HG03097 (cell line): ENCODE measurements around the gene GNG2.
A peak's percentile ranks its signal among the peaks of the same experiment; 100 is the strongest.

Experiments
- ATAC-seq: cut with Tn5 transposase; IDR thresholded peaks from one replicate; pipeline ENCODE4 v1.9.1; 2021; ENCODE audit not compliant: unreplicated experiment, low FRiP score

The GNG2 gene

GRCh38 chr14:51860164-51860824, at the start of gene GNG2:
GNG2 (plus strand) TSS chr14:51860612; CDS start chr14:51950679, 90,067 bp downstream.
- ATAC-seq = peak; percentile 84

GRCh38 chr14:51811706-51812105, 48.7 kb upstream of the GNG2 start:
- ATAC-seq = no peak

GRCh38 chr14:51816031-51816430, 44.4 kb upstream of the GNG2 start:
- no peak for ATAC-seq

GRCh38 chr14:51817326-51817725, 43.1 kb upstream of the GNG2 start:
- ATAC-seq = no peak

DNA sequence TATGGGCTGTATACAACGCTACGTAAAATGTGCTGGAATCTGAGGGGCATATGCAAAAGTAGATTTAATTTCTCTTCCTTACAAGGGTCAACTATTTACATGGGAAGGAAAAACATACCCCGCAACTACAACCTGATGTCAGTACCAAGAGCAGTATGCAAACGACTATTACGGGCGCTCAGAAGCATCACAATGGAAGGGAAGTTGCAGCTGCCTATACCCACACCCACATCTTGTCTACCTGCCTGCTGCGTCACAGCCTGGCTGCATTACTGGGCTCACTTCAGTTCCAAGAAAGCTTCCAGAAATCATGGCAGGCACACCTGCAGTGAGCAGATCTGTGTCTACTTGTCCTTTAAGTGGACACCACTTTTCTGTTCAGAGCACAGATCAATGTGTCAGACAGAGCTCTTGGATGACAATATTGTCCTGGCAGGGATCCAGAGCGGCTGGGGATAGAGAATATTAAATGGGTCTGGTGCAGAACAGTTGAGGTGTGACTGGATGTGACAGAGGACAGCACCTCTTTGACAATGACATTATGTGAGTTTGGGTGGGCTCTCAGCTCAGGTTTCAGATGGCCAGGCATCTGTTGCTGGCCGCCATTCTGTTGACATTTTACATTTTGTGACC, 41.5 kb upstream of the GNG2 start:
- no peak for ATAC-seq

DNA sequence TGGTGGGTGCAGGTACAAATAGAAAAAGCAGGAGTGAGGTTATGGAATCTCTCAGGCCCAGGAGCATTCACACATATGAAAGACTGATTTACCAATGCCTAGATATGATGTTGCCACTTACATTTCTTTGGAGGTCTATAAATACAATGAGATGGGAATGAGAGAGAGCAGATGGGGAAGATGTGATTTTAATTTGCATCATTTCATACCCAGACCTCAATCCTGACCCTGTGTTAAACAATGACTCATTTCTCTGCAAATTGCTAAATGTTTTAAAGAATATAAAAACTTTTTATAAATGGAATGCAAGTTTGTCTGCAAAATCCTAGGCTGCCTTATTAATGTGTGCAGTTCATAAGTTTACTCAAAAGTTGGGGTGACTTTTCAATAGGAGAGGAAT, 38.6 kb upstream of the GNG2 start:
- ATAC-seq = no peak

- no peak for ATAC-seq
Observed at GRCh38 chr14:51822499-51822898, 37.9 kb upstream of the GNG2 start.

GRCh38 chr14:51823706-51824105, 36.7 kb upstream of the GNG2 start:
- no peak for ATAC-seq

GRCh38 chr14:51824191-51824590, 36.2 kb upstream of the GNG2 start:
- no peak for ATAC-seq

DNA sequence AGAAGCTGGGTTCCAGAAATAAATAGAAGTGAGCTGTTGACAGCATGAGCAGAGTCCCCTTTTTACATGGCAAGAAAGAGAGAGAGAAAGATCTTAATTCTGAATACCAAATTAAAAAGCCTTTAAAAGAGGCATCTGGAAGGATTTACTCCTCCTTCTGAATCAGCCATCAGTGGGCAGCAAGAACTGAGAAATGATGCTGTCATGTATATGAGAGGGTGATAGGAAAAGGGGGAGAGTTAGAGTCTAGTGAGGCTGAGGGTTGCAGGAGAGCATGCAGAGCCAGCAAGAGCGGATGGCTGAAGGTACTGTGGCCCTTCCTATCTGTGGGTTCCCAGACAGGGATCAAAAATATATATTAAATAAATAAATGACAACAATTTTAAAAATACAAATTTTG, 34.5 kb upstream of the GNG2 start:
- no peak for ATAC-seq

- ATAC-seq = peak; percentile 94
Observed at GRCh38 chr14:51828017-51828797, 32.2 kb upstream of the GNG2 start.

DNA sequence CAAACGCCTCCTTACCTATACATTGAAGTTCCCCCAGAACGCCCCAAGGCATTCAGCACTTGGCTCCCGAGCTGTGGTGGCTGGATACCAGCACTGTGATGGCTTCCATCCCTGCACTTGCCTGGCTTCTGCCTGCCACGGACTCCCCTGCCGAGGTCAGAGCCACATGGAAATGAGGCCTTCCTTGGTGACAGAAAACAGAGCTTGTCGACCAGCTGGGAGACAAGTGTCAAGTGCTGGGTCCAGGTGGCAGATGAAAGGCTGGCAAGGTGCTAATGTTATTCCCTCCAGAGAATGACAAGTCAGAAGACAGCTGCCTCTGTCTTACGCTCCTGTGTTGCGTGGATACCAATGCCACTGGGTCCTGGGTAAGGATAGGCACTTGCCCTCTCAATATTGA, 26.2 kb upstream of the GNG2 start:
- ATAC-seq = no peak

- no peak for ATAC-seq
Observed at GRCh38 chr14:51836417-51836816, 24.0 kb upstream of the GNG2 start.

DNA sequence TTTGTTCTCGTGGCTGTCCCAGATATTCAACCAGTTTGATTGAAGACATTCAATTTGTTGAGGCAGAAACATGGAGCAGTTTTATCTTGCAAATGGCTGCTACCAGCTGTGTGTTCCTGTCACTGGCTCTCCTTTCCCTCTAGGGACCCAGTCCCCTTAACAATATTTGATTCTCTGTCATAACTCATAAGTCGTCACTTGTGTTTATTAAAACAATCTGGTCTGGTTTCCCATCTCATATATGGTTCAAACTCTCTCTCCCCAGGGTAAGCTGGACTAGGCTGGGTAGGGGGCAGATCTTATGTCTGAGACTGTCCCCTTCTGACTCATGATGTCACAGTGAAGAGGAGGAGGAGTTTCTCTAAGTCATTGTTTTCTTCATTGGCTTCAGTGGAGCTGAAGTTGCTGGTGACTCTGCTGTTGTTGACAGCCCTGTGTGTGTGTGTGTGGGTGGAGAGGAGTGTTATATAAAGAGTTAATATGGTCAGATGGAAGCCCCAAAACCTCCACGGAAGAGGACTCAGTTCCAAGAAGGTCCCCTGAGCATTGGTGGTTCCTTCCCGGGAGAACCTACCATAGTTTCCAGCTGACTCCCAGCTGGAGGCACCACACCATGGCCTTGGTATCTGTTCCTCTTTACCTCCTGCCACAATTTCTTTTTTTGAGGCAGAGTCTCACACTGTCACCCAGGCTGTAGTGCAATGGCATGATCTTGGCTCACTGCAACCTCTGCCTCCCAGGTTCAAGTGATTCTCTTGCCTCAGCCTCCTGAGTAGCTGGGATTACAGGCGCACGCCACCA, 16.1 kb upstream of the GNG2 start:
- peak; percentile 30 for ATAC-seq

GRCh38 chr14:51845811-51846210, 14.6 kb upstream of the GNG2 start:
- ATAC-seq = no peak

GRCh38 chr14:51846631-51847488, 13.6 kb upstream of the GNG2 start:
- ATAC-seq = peak; percentile 64

- no peak for ATAC-seq
Observed at GRCh38 chr14:51847489-51847796, 13.0 kb upstream of the GNG2 start.

DNA sequence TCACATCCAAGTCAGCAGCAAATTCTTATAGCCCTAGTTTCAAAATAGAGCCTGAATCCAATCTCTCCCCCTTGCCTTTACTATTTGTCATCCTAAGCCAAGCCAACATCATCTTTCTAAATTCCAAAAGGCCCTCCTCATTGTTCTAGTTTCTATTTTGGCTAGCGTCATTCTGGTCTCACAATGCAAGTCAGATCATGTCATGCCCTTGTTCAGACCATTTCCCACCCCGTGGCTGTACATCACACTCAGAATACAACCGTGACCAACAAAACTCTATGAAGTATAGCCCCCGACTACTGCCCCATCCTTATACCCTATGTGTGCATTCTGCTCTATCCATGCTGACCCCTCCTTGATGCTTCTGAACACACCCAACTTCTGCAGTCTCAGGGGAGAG, 12.3 kb upstream of the GNG2 start:
- no peak for ATAC-seq

- no peak for ATAC-seq
Observed at GRCh38 chr14:51849097-51849496, 11.3 kb upstream of the GNG2 start.

- ATAC-seq = no peak
Observed at GRCh38 chr14:51850651-51851050, 9.8 kb upstream of the GNG2 start.
